HG02970 (cell line): ENCODE measurements around the gene RSU1.

Experiments used
- ATAC-seq: cut with Tn5 transposase; IDR thresholded peaks from one replicate; pipeline ENCODE4 v1.9.1; 2021; ENCODE audit warnings: mild to moderate bottlenecking, moderate library complexity, moderate number of reproducible peaks; ENCODE audit not compliant: unreplicated experiment, low FRiP score

The RSU1 gene

GRCh38 chr10:16746856-16747255, 70.4 kb downstream of the RSU1 start:
- ATAC-seq, result no peak

GRCh38 chr10:16745061-16745460, 72.2 kb downstream of the RSU1 start:
- no peak for ATAC-seq

- no peak for ATAC-seq
Observed at GRCh38 chr10:16742165-16742960, 74.9 kb downstream of the RSU1 start.

GRCh38 chr10:16741540-16741939, 75.7 kb downstream of the RSU1 start:
- ATAC-seq, result no peak

GRCh38 chr10:16737420-16737819, 79.8 kb downstream of the RSU1 start:
- no peak for ATAC-seq

GRCh38 chr10:16735671-16736070, 81.6 kb downstream of the RSU1 start:
- ATAC-seq, result no peak

GRCh38 chr10:16732376-16732775, 84.8 kb downstream of the RSU1 start:
- no peak for ATAC-seq

GRCh38 chr10:16728266-16728665, 89.0 kb downstream of the RSU1 start:
- ATAC-seq, result no peak

GRCh38 chr10:16727666-16728065, 89.6 kb downstream of the RSU1 start:
- ATAC-seq, result no peak

GRCh38 chr10:16724509-16724908, 92.7 kb downstream of the RSU1 start:
- ATAC-seq, result no peak

- no peak for ATAC-seq
Observed at GRCh38 chr10:16720812-16721211, 96.4 kb downstream of the RSU1 start.

GRCh38 chr10:16717622-16718395, 99.4 kb downstream of the RSU1 start:
- no peak for ATAC-seq

- ATAC-seq, result no peak
Observed at GRCh38 chr10:16716051-16716450, 101.2 kb downstream of the RSU1 start.

GRCh38 chr10:16713290-16713689, 103.9 kb downstream of the RSU1 start:
- no peak for ATAC-seq

- no peak for ATAC-seq
Observed at GRCh38 chr10:16712883-16713282, 104.3 kb downstream of the RSU1 start.

GRCh38 chr10:16700331-16700730, 116.9 kb downstream of the RSU1 start:
- no peak for ATAC-seq

GRCh38 chr10:16699435-16700057, 117.7 kb downstream of the RSU1 start:
- no peak for ATAC-seq

GRCh38 chr10:16698461-16698860, 118.8 kb downstream of the RSU1 start:
- no peak for ATAC-seq

- ATAC-seq, result no peak
Observed at GRCh38 chr10:16690417-16690816, 126.8 kb downstream of the RSU1 start.

GRCh38 chr10:16689696-16690095, 127.5 kb downstream of the RSU1 start:
- no peak for ATAC-seq

GRCh38 chr10:16689227-16689626, 128.0 kb downstream of the RSU1 start:
- ATAC-seq, result no peak
